ENCODE data around the gene REEP1.

DNA sequence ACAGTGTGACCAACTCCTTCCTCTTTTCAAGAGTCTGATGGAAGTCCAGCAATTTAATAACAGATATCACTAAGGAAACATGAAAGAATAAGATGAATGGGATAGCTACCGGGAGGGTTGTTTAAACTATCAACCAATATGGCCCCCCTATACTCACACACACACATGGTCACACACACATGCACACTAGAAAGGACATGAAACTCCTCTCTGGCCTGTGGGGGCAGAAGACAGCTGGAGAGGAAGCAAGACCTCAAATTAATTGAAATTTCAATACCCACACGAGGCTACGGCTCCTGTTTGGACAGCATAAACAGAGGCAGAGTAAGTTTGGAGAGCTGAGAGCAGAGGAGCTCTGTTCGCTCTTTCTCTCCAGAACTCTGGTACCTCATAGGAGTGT, 34.7 kb upstream of the REEP1 start:
- no peak for TF ChIP-seq YY1 (IDR thresholded peaks at IDR 0.05; ENCODE audit: insufficient read depth, insufficient read length)
- no peak for TF ChIP-seq SUZ12 (IDR thresholded peaks at IDR 0.05; ENCODE audit: extremely low read depth, insufficient read depth, insufficient read length)
- TF ChIP-seq ZNF274 (IDR thresholded peaks at IDR 0.05; ENCODE audit: low read depth, low read length), result no peak
